Hepatocyte (in vitro differentiated cells): ENCODE measurements around the gene SH3BGRL. TPM values are rescaled to one million over a fixed set of nuclear protein-coding genes. Genes with fewer than 3 reads are reported as not detected.

Source experiments
- DNase-seq: peaks from one replicate; pipeline ENCODE4 v3.0.0-alpha.2; 2016; ENCODE audit warnings: low spot score
- H2AFZ ChIP-seq: fragments of 200-600 bp; sonication (generic); 2 replicates; pipeline ENCODE4 v1.6.0; 2016; ENCODE audit warnings: antibody characterized with exemption, mild to moderate bottlenecking
- H3K27ac ChIP-seq: fragments of 200-600 bp; sonication (generic); 2 replicates; pipeline ENCODE4 v1.5.1; 2016; ENCODE audit warnings: mild to moderate bottlenecking
- H3K27me3 ChIP-seq: fragments of 200-600 bp; sonication (generic); 2 replicates; pipeline ENCODE4 v1.6.1; 2016
- H3K36me3 ChIP-seq: fragments of 200-600 bp; sonication (generic); replicated peaks from 2 replicates; pipeline ENCODE4 v1.5.1; 2016; ENCODE audit warnings: low read depth; ENCODE audit not compliant: insufficient read depth
- H3K4me1 ChIP-seq: fragments of 200-600 bp; sonication (generic); 2 replicates; pipeline ENCODE4 v1.5.1; 2016; ENCODE audit warnings: mild to moderate bottlenecking, moderate library complexity; ENCODE audit not compliant: insufficient read depth
- H3K4me2 ChIP-seq: fragments of 200-600 bp; sonication (generic); 2 replicates; pipeline ENCODE4 v1.6.0; 2016
- H3K4me3 ChIP-seq: fragments of 200-600 bp; sonication (generic); 2 replicates; pipeline ENCODE4 v1.5.1; 2016; ENCODE audit warnings: mild to moderate bottlenecking
- H3K79me2 ChIP-seq: fragments of 200-600 bp; sonication (generic); 2 replicates; pipeline ENCODE4 v1.6.0; 2017; ENCODE audit warnings: mild to moderate bottlenecking
- H3K9me2 ChIP-seq: fragments of 200-600 bp; sonication (generic); replicated peaks from 2 replicates; pipeline ENCODE4 v1.6.0; 2017; ENCODE audit warnings: mild to moderate bottlenecking; ENCODE audit not compliant: insufficient read depth
- H3K9me3 ChIP-seq: fragments of 200-600 bp; sonication (generic); 2 replicates; pipeline ENCODE4 v1.5.1; 2016; ENCODE audit warnings: low read depth, mild to moderate bottlenecking
- H4K20me1 ChIP-seq: fragments of 200-600 bp; sonication (generic); 2 replicates; pipeline ENCODE4 v1.6.0; 2016; ENCODE audit warnings: mild to moderate bottlenecking; ENCODE audit not compliant: insufficient read depth, poor library complexity, severe bottlenecking
- EZH2 ChIP-seq: fragments of 200-600 bp; sonication (generic); IDR thresholded peaks from 2 replicates; pipeline ENCODE4 v1.6.1; 2016; ENCODE audit warnings: antibody characterized with exemption, mild to moderate bottlenecking, borderline replicate concordance
- EZH2phosphoT487 ChIP-seq: fragments of 200-600 bp; sonication (generic); IDR thresholded peaks from one replicate; pipeline ENCODE4 v1.6.1; 2018; ENCODE audit warnings: antibody characterized with exemption, mild to moderate bottlenecking, low read depth, moderate library complexity; ENCODE audit not compliant: unreplicated experiment, severe bottlenecking
- WGBS: methylation state at CpG from one replicate; pipeline ENCODE4 v1.1.6; 2016; ENCODE audit warnings: low lambda C conversion rate; ENCODE audit errors: missing lambda C conversion rate; 5-methylcytosine and 5-hydroxymethylcytosine counted together
- polyA plus RNA-seq: library from polyadenylated mRNA; unstranded; fragments of >200 nt; fragmentation: Nextera tagmentation; extraction: Ambion mirVana; gene quantifications from 2 replicates; pipeline ENCODE4 v1.2.1, GENCODE V29; 2016
- total RNA-seq: library from RNA; depleted of rRNA; stranded (reverse); fragments of >200 nt; gene quantifications from 2 replicates; pipeline ENCODE4 v1.2.3, GENCODE V29; 2014
- TF ChIP-seq, protein P1 (sequence below): fragments of 200-600 bp; sonication (generic); IDR thresholded peaks from 2 replicates; pipeline ENCODE4 v1.5.1; 2016; ENCODE audit warnings: antibody characterized with exemption, mild to moderate bottlenecking; ENCODE audit not compliant: poor library complexity

SH3BGRL gene
- total RNA-seq (107 and 110 TPM in 2 replicates), polyA plus RNA-seq (72.3 and 76.9 TPM in 2 replicates)

GRCh38 chrX:81201671-81202455 is at the start of gene SH3BGRL, which contains the start of gene HMGN5:
SH3BGRL (plus strand) TSS chrX:81202102; CDS start chrX:81202201, 99 bp downstream.
HMGN5 (minus strand) TSS chrX:81201913; CDS start chrX:81121549, 80,364 bp downstream.
- Histone ChIP-seq H3K4me1 (no peaks in the 10 kb centered on the region), H3K79me2 (peaks cover 43% of the 10 kb centered on the region), H3K27me3 (no peaks in the 10 kb centered on the region), H3K36me3 (no peaks in the 10 kb centered on the region), H4K20me1 (no peaks in the 10 kb centered on the region), H3K9me2 (no peaks in the 10 kb centered on the region), H3K9me3 (no peaks in the 10 kb centered on the region), H2AFZ (peak within 1 kb of the TSS; percentile 64), H3K27ac (peak within 1 kb of the TSS; percentile 87), H3K4me3 (peak within 1 kb of the TSS; percentile 27), H3K4me2 (peak within 1 kb of the TSS; percentile 80)
- TF ChIP-seq, protein P1, sequence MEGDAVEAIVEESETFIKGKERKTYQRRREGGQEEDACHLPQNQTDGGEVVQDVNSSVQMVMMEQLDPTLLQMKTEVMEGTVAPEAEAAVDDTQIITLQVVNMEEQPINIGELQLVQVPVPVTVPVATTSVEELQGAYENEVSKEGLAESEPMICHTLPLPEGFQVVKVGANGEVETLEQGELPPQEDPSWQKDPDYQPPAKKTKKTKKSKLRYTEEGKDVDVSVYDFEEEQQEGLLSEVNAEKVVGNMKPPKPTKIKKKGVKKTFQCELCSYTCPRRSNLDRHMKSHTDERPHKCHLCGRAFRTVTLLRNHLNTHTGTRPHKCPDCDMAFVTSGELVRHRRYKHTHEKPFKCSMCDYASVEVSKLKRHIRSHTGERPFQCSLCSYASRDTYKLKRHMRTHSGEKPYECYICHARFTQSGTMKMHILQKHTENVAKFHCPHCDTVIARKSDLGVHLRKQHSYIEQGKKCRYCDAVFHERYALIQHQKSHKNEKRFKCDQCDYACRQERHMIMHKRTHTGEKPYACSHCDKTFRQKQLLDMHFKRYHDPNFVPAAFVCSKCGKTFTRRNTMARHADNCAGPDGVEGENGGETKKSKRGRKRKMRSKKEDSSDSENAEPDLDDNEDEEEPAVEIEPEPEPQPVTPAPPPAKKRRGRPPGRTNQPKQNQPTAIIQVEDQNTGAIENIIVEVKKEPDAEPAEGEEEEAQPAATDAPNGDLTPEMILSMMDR, result no peak
- TF ChIP-seq EZH2phosphoT487, result no peak
- no peak for TF ChIP-seq EZH2
- 28% methylated on average over 23 of the region's 23 CpGs for WGBS
- DNase-seq, result peak; percentile 90

GRCh38 chrX:81168391-81168790 is 33.5 kb upstream of the SH3BGRL start:
- no peaks in the 10 kb centered on the region for H4K20me1 ChIP-seq
- H3K27ac ChIP-seq, result no peak overlapping the region
- no peaks in the 10 kb centered on the region for H3K4me1 ChIP-seq
- H3K9me3 ChIP-seq, result no peaks in the 10 kb centered on the region
- H3K4me3 ChIP-seq, result no peak overlapping the region
- H3K36me3 ChIP-seq, result no peaks in the 10 kb centered on the region
- H3K9me2 ChIP-seq, result no peaks in the 10 kb centered on the region
- no peak overlapping the region for H2AFZ ChIP-seq
- TF ChIP-seq EZH2phosphoT487, result no peak
- TF ChIP-seq, protein P1, result no peak
- TF ChIP-seq EZH2, result no peak
- H3K27me3 ChIP-seq, result no peaks in the 10 kb centered on the region
- no peak for DNase-seq
- H3K79me2 ChIP-seq, result no peaks in the 10 kb centered on the region
- H3K4me2 ChIP-seq, result no peak overlapping the region
- WGBS, result 72% methylated on average over 3 of the region's 3 CpGs

DNA sequence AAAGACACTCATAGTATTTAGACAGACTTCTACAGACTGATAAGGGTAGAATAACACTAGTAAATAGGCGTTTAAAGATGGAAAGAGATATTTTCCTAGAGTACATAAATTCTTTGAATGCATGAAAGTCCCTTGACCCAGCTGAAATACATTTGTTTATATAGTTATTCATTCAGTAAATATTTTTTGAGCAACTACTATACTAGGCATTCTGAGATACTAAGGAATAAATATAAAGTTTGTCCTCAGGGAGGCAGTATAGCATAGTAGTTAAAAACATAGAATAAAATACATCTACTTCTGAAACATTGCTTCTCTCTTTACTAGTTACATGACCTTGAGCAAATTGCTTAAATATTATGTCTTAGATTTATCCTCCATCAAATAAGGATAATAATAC is 27.6 kb upstream of the SH3BGRL start:
- no peaks in the 10 kb centered on the region for H3K79me2 ChIP-seq
- no peaks in the 10 kb centered on the region for H3K27me3 ChIP-seq
- no peak overlapping the region for H3K4me2 ChIP-seq
- H3K9me3 ChIP-seq, result no peaks in the 10 kb centered on the region
- H3K36me3 ChIP-seq, result no peaks in the 10 kb centered on the region
- H3K4me3 ChIP-seq, result no peak overlapping the region
- H3K27ac ChIP-seq, result no peak overlapping the region
- peak; percentile 12 for DNase-seq
- no peaks in the 10 kb centered on the region for H4K20me1 ChIP-seq
- 14% methylated on average over 1 of the region's 1 CpG for WGBS
- H3K4me1 ChIP-seq, result no peaks in the 10 kb centered on the region
- H3K9me2 ChIP-seq, result no peaks in the 10 kb centered on the region
- H2AFZ ChIP-seq, result no peak overlapping the region
- TF ChIP-seq, protein P1, result peak; percentile 41
- TF ChIP-seq EZH2phosphoT487, result no peak
